GM21825 (cell line): ENCODE data around the gene RDH13.
"Not testable (repeated sequence)": the region's sequence is repeated elsewhere in the genome, so short reads cannot be mapped to it uniquely, and the experiment has no call there.

Experiments
- ATAC-seq: cut with Tn5 transposase; IDR thresholded peaks from one replicate; pipeline ENCODE4 v1.9.1; 2021; ENCODE audit warnings: mild to moderate bottlenecking, moderate library complexity; ENCODE audit not compliant: unreplicated experiment

RDH13 gene

GRCh38 chr19:55047951-55048350 is 15.0 kb downstream of the RDH13 start:
- no peak for ATAC-seq

- no peak for ATAC-seq
Measured at GRCh38 chr19:55046975-55047622, 15.8 kb downstream of the RDH13 start.

- no peak for ATAC-seq
Measured at GRCh38 chr19:55044771-55045716, 17.9 kb downstream of the RDH13 start.

GRCh38 chr19:55044286-55044685 is 18.7 kb downstream of the RDH13 start:
- ATAC-seq: no peak

GRCh38 chr19:55042688-55043087 is 20.3 kb downstream of the RDH13 start:
- ATAC-seq: no peak

- ATAC-seq: no peak
Measured at GRCh38 chr19:55042344-55042678, 20.6 kb downstream of the RDH13 start.

GRCh38 chr19:55041627-55042343 is 21.2 kb downstream of the RDH13 start:
- ATAC-seq: no peak

GRCh38 chr19:55041244-55041626 is 21.7 kb downstream of the RDH13 start:
- ATAC-seq: no peak

GRCh38 chr19:55040654-55041053 is 22.3 kb downstream of the RDH13 start:
- ATAC-seq: not testable (repeated sequence)

- not testable (repeated sequence) for ATAC-seq
Measured at GRCh38 chr19:55037603-55038002, 25.3 kb downstream of the RDH13 start.

- no peak for ATAC-seq
Measured at GRCh38 chr19:55036058-55036457, 26.9 kb downstream of the RDH13 start.

- no peak for ATAC-seq
Measured at GRCh38 chr19:55034751-55035150, 28.2 kb downstream of the RDH13 start.

GRCh38 chr19:55032976-55033643 is 29.8 kb downstream of the RDH13 start:
- not testable (repeated sequence) for ATAC-seq

- ATAC-seq: no peak
Measured at GRCh38 chr19:55032170-55032800, 30.7 kb downstream of the RDH13 start.

- no peak for ATAC-seq
Measured at GRCh38 chr19:55031178-55031577, 31.8 kb downstream of the RDH13 start.

GRCh38 chr19:55028757-55029156 is 34.2 kb downstream of the RDH13 start:
- no peak for ATAC-seq

GRCh38 chr19:55027472-55028337 is 35.2 kb downstream of the RDH13 start:
- ATAC-seq: no peak

- not testable (repeated sequence) for ATAC-seq
Measured at GRCh38 chr19:55027140-55027471, 35.8 kb downstream of the RDH13 start.

- ATAC-seq: no peak
Measured at GRCh38 chr19:55024111-55024510, 38.8 kb downstream of the RDH13 start.

- ATAC-seq: not testable (repeated sequence)
Measured at GRCh38 chr19:55020351-55020750, 42.6 kb downstream of the RDH13 start.
